ENCODE measurements around the gene AFF3. TPM values are rescaled to one million over a fixed set of nuclear protein-coding genes. Genes with fewer than 3 reads are reported as not detected.

Gene AFF3
- total RNA-seq, 1 experiment from 2014 or later: 0.07 TPM

- H3K27me3 ChIP-seq (ENCODE audit: control insufficient read depth, insufficient read depth, low read length): no peaks in the 10 kb centered on the region
- H3K36me3 ChIP-seq (replicated peaks; ENCODE audit: control insufficient read depth, insufficient read depth, low read length): no peaks in the 10 kb centered on the region
- DNase-seq: no peak
- H3K4me3 ChIP-seq (ENCODE audit: insufficient read depth, low read depth, low read length): no peak overlapping the region
Measured at GRCh38 chr2:99656994-99657393, 485.4 kb downstream of the AFF3 start.

- no peaks in the 10 kb centered on the region for H3K27me3 ChIP-seq (ENCODE audit: control insufficient read depth, insufficient read depth, low read length)
- no peak for DNase-seq
- no peak overlapping the region for H3K4me3 ChIP-seq (ENCODE audit: insufficient read depth, low read depth, low read length)
- H3K36me3 ChIP-seq (replicated peaks; ENCODE audit: control insufficient read depth, insufficient read depth, low read length): no peaks in the 10 kb centered on the region
Measured at GRCh38 chr2:99653433-99653832, 489.0 kb downstream of the AFF3 start.

- H3K4me3 ChIP-seq (ENCODE audit: insufficient read depth, low read depth, low read length): no peak overlapping the region
- H3K27me3 ChIP-seq (ENCODE audit: control insufficient read depth, insufficient read depth, low read length): no peaks in the 10 kb centered on the region
- no peaks in the 10 kb centered on the region for H3K36me3 ChIP-seq (replicated peaks; ENCODE audit: control insufficient read depth, insufficient read depth, low read length)
- no peak for DNase-seq
Measured at GRCh38 chr2:99652862-99653261, 489.5 kb downstream of the AFF3 start.

DNA sequence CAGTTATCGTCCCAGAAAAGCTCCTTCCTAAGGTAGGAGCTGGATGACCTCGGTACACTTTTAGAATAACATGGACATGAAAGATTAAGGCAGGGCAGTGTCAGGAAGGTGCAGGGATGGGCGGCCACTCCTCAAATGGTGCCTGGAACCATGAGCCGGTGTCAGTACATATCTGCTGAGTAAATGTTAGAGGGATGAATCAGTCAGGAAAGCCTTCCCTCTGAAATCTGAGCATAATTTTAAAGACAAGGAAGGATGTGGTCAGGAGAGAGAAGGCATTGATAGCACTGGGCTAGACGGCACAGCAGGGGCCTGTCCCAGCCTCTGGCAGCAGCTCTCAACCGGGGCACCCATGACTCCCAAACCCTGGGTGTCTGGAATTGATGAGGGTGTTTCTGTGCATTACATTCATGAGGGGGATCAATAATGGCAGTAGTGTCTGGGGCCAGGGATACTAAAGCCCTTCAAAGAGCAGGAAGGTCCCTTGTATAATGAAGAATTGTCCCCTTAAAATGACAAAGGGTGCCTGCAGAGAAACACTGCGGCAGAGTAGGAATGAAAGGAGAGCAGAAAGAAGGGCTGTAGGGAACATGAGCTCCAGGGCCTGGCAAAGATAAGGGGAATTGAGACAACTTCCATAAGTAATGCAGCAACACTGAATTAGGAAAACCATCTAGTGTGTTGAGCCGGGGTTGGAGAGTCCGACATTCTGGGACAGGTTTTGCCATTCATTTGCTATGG is 490.3 kb downstream of the AFF3 start:
- no peak overlapping the region for H3K4me3 ChIP-seq (ENCODE audit: insufficient read depth, low read depth, low read length)
- DNase-seq: no peak
- H3K27me3 ChIP-seq (ENCODE audit: control insufficient read depth, insufficient read depth, low read length): no peaks in the 10 kb centered on the region
- H3K36me3 ChIP-seq (replicated peaks; ENCODE audit: control insufficient read depth, insufficient read depth, low read length): no peaks in the 10 kb centered on the region

DNA sequence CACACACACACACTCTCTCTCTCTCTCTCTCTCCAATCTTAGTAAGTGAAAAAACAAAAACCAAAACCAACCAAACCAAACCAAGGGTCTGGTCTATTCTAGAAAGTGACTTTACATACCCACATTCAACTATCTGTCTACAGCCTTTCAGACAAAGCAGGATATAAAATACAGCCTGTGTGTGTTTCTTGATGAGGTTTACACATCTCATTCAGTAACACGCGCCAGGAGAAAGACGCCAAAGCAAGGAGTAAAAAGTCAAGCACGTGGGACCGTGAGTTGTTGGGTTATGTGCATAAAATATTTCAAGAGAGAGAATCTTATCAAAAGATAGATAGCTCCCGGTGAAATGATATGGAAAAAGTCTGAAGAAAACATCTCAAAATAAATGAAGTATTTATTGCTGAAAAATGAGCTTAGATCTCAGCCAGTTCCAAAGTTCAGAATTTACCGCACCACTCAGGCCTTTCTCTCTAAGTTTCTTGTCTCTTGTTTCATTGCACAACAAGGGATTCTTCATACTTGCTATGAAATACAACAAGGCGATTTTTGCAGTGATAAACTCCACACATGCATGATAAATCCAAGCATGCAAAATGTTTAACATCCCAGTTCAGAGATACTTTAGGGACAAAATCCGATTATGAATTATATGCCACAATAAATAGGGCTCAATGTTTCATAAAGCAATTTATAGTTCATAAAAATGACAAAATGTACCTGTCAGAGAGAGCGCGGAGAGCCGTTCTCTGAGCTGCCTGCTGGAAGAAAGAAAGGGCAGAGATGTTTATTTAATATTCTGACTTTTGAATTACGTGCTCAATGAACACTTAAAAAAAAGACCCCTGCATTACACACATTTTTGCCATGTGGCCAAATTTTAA is 493.2 kb downstream of the AFF3 start:
- H3K27me3 ChIP-seq (ENCODE audit: control insufficient read depth, insufficient read depth, low read length): no peaks in the 10 kb centered on the region
- no peaks in the 10 kb centered on the region for H3K36me3 ChIP-seq (replicated peaks; ENCODE audit: control insufficient read depth, insufficient read depth, low read length)
- no peak for DNase-seq
- H3K4me3 ChIP-seq (ENCODE audit: insufficient read depth, low read depth, low read length): no peak overlapping the region

DNA sequence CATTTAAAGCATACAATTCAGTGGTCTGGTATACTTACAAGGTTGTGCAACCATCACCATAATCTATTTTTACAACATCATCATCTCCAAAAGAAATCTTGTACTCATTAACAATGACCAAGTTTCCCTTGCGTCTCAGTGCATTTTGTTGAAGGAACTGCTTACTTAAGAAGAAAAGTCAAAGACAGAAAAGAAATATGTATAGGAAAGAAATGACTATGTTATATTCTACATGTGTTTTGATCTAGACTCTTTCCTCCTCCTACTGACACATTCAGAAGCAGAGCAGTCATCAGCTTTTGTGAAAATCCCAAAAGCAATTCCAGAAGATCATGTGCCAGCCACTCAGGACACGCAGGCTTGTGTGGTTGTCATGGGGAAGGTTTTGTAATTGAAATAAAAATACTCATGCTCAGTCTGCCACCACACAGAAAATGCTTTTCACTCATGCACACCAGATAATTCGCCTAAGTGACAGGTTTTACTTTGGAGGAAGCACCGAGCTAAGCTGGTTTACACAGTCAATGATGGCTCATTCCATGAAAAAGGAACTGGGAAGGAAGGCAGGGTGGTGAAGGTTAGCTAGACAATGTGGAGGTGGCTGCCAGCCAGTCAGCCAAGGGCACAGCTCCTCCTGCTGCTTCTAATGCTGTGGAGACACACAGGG is 494.1 kb downstream of the AFF3 start:
- no peaks in the 10 kb centered on the region for H3K27me3 ChIP-seq (ENCODE audit: control insufficient read depth, insufficient read depth, low read length)
- no peak overlapping the region for H3K4me3 ChIP-seq (ENCODE audit: insufficient read depth, low read depth, low read length)
- no peak for DNase-seq

DNA sequence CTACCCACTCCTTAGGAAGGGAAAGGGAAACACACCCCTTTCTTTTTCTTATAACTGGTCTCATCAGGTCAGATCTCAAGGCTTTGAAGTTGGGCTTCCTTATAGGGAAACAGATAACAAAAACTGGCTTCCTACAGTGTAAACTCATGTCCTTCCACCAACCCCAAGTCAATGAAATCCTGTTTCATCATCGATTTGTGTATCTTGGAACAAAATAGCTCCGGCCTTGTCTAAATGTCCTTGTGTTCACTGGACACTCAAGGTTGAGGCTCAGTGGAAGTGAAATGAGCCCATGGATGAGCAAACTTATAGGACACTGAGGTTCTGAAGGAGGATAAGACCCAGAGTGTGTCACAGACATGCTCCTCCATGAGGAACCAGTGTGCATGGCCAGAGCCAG is 496.4 kb downstream of the AFF3 start:
- no peaks in the 10 kb centered on the region for H3K36me3 ChIP-seq (replicated peaks; ENCODE audit: control insufficient read depth, insufficient read depth, low read length)
- H3K27me3 ChIP-seq (ENCODE audit: control insufficient read depth, insufficient read depth, low read length): no peaks in the 10 kb centered on the region
- no peak overlapping the region for H3K4me3 ChIP-seq (ENCODE audit: insufficient read depth, low read depth, low read length)
- DNase-seq: no peak

More for the DNA sequence above, 494.1 kb downstream of the AFF3 start:
- no peaks in the 10 kb centered on the region for H3K36me3 ChIP-seq (replicated peaks; ENCODE audit: control insufficient read depth, insufficient read depth, low read length)

DNA sequence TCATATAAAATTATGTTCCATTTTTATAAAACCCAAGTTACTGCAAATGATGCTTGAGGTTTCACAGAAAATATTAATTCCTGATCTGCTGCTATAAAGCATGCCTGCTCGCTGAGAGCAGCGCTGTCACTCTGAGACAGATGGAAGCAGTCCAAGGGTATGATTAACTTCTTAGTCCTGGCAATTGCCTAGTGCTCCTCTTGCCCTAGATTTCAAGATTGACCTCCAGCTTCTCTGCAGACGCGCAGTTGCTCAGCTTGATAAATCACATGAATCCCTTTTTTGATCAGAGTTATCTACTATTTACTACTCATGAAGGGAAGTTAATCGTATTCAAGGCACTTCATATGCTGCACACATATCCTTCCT is 498.0 kb downstream of the AFF3 start:
- Histone ChIP-seq H3K4me3 (ENCODE audit: insufficient read depth, low read depth, low read length) (no peak overlapping the region), H3K27me3 (ENCODE audit: control insufficient read depth, insufficient read depth, low read length) (no peaks in the 10 kb centered on the region), H3K36me3 (replicated peaks; ENCODE audit: control insufficient read depth, insufficient read depth, low read length) (no peaks in the 10 kb centered on the region)
- no peak for DNase-seq

GRCh38 chr2:99643787-99644418 is 498.5 kb downstream of the AFF3 start:
- H3K27me3 ChIP-seq (ENCODE audit: control insufficient read depth, insufficient read depth, low read length): no peaks in the 10 kb centered on the region
- DNase-seq: no peak
- H3K4me3 ChIP-seq (ENCODE audit: insufficient read depth, low read depth, low read length): no peak overlapping the region
- H3K36me3 ChIP-seq (replicated peaks; ENCODE audit: control insufficient read depth, insufficient read depth, low read length): no peaks in the 10 kb centered on the region

DNA sequence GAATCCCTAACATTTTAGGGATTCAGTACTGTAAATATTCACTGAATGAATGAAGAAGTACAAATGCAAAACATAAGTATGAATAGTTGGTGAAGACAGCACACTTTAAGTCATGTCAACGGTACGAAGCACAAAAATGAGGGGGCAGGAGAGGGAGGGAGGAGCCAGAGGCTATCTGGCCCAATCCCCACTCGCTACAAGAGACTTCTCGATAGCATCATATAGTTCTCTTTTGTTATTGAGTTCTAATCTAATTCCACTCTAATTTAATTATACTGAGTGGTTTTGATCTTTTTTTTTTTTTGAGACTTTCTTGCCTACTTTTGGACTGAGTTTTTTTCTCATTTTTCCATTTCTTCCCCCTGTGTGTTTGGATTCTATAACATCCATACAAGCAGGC is 500.4 kb downstream of the AFF3 start:
- no peak overlapping the region for H3K4me3 ChIP-seq (ENCODE audit: insufficient read depth, low read depth, low read length)
- H3K27me3 ChIP-seq (ENCODE audit: control insufficient read depth, insufficient read depth, low read length): no peaks in the 10 kb centered on the region
- H3K36me3 ChIP-seq (replicated peaks; ENCODE audit: control insufficient read depth, insufficient read depth, low read length): no peaks in the 10 kb centered on the region
- no peak for DNase-seq

- Histone ChIP-seq H3K27me3 (ENCODE audit: control insufficient read depth, insufficient read depth, low read length) (no peaks in the 10 kb centered on the region), H3K36me3 (replicated peaks; ENCODE audit: control insufficient read depth, insufficient read depth, low read length) (no peaks in the 10 kb centered on the region), H3K4me3 (ENCODE audit: insufficient read depth, low read depth, low read length) (no peak overlapping the region)
- no peak for DNase-seq
Measured at GRCh38 chr2:99640635-99641151, 501.7 kb downstream of the AFF3 start.

DNA sequence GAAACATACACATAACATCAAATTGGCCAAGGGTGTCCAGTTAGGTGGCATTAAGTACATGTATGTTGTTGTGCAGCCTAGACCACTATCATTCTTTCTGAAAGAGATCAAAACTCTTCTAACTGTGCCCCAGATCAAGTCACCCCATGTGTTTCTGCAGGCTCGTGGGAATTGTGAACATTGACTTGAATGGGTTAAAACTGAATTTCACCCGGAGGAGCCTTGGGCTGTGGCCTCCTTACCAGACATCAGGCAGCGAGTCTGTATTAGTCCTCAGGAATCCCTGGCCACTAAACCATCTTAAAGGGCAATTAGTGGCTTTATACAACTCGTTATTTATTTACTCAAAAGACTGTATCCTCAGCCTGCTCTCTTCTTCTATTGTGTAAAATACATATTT is 503.6 kb downstream of the AFF3 start:
- DNase-seq: no peak

GRCh38 chr2:99637159-99637697 is 505.2 kb downstream of the AFF3 start:
- no peaks in the 10 kb centered on the region for H3K27me3 ChIP-seq (ENCODE audit: control insufficient read depth, insufficient read depth, low read length)
- H3K36me3 ChIP-seq (replicated peaks; ENCODE audit: control insufficient read depth, insufficient read depth, low read length): no peaks in the 10 kb centered on the region
- no peak for DNase-seq
- no peak overlapping the region for H3K4me3 ChIP-seq (ENCODE audit: insufficient read depth, low read depth, low read length)

More for the DNA sequence above, 503.6 kb downstream of the AFF3 start:
- no peaks in the 10 kb centered on the region for H3K36me3 ChIP-seq (replicated peaks; ENCODE audit: control insufficient read depth, insufficient read depth, low read length)
- H3K4me3 ChIP-seq (ENCODE audit: insufficient read depth, low read depth, low read length): no peak overlapping the region
- no peaks in the 10 kb centered on the region for H3K27me3 ChIP-seq (ENCODE audit: control insufficient read depth, insufficient read depth, low read length)

Measured in H7 (cell line).